ENCODE measurements around the gene GABRG2.

The GABRG2 gene

GRCh38 chr5:162096448-162096847, 28.9 kb downstream of the GABRG2 start:
- H3K27ac ChIP-seq (ENCODE audit: low read length): no peak overlapping the region
- no peak overlapping the region for H3K4me3 ChIP-seq (ENCODE audit: low read length)
- no peaks in the 10 kb centered on the region for H3K36me3 ChIP-seq (ENCODE audit: control insufficient read depth, low read depth, low read length)
- H3K9ac ChIP-seq (ENCODE audit: low read length): no peak overlapping the region
- peaks cover 16% of the 10 kb centered on the region for H3K4me1 ChIP-seq (ENCODE audit: control insufficient read depth, low read depth, low read length)
- H3K9me3 ChIP-seq (ENCODE audit: control insufficient read depth, low read depth, low read length): no peaks in the 10 kb centered on the region
- no peaks in the 10 kb centered on the region for H3K27me3 ChIP-seq (ENCODE audit: control insufficient read depth, insufficient read depth, low read length)

GRCh38 chr5:162107591-162107990, 40.0 kb downstream of the GABRG2 start:
- H3K9ac ChIP-seq (ENCODE audit: low read length): no peak overlapping the region
- H3K27ac ChIP-seq (ENCODE audit: low read length): no peak overlapping the region
- no peaks in the 10 kb centered on the region for H3K36me3 ChIP-seq (ENCODE audit: control insufficient read depth, low read depth, low read length)
- no peaks in the 10 kb centered on the region for H3K9me3 ChIP-seq (ENCODE audit: control insufficient read depth, low read depth, low read length)
- H3K27me3 ChIP-seq (ENCODE audit: control insufficient read depth, insufficient read depth, low read length): no peaks in the 10 kb centered on the region
- H3K4me1 ChIP-seq (ENCODE audit: control insufficient read depth, low read depth, low read length): peaks cover 8% of the 10 kb centered on the region
- H3K4me3 ChIP-seq (ENCODE audit: low read length): no peak overlapping the region

- Histone ChIP-seq H3K9ac (ENCODE audit: low read length) (no peak overlapping the region), H3K9me3 (ENCODE audit: control insufficient read depth, low read depth, low read length) (no peaks in the 10 kb centered on the region), H3K4me3 (ENCODE audit: low read length) (no peak overlapping the region), H3K4me1 (ENCODE audit: control insufficient read depth, low read depth, low read length) (peaks cover 4% of the 10 kb centered on the region), H3K27ac (ENCODE audit: low read length) (no peak overlapping the region), H3K36me3 (ENCODE audit: control insufficient read depth, low read depth, low read length) (no peaks in the 10 kb centered on the region), H3K27me3 (ENCODE audit: control insufficient read depth, insufficient read depth, low read length) (no peaks in the 10 kb centered on the region)
These were observed 52.2 kb downstream of the GABRG2 start for GRCh38 chr5:162119801-162120200.

- Histone ChIP-seq H3K9me3 (ENCODE audit: control insufficient read depth, low read depth, low read length) (no peaks in the 10 kb centered on the region), H3K4me1 (ENCODE audit: control insufficient read depth, low read depth, low read length) (peaks cover 41% of the 10 kb centered on the region), H3K4me3 (ENCODE audit: low read length) (peak overlapping the region; percentile 2), H3K27me3 (ENCODE audit: control insufficient read depth, insufficient read depth, low read length) (no peaks in the 10 kb centered on the region), H3K9ac (ENCODE audit: low read length) (no peak overlapping the region), H3K36me3 (ENCODE audit: control insufficient read depth, low read depth, low read length) (no peaks in the 10 kb centered on the region), H3K27ac (ENCODE audit: low read length) (no peak overlapping the region)
These were observed 60.5 kb downstream of the GABRG2 start for GRCh38 chr5:162128117-162128516.

GRCh38 chr5:162132348-162132747, 64.8 kb downstream of the GABRG2 start:
- H3K36me3 ChIP-seq (ENCODE audit: control insufficient read depth, low read depth, low read length): no peaks in the 10 kb centered on the region
- peaks cover 31% of the 10 kb centered on the region for H3K4me1 ChIP-seq (ENCODE audit: control insufficient read depth, low read depth, low read length)
- no peak overlapping the region for H3K27ac ChIP-seq (ENCODE audit: low read length)
- no peak overlapping the region for H3K4me3 ChIP-seq (ENCODE audit: low read length)
- H3K9me3 ChIP-seq (ENCODE audit: control insufficient read depth, low read depth, low read length): no peaks in the 10 kb centered on the region
- no peaks in the 10 kb centered on the region for H3K27me3 ChIP-seq (ENCODE audit: control insufficient read depth, insufficient read depth, low read length)
- no peak overlapping the region for H3K9ac ChIP-seq (ENCODE audit: low read length)

GRCh38 chr5:162139190-162139589, 71.6 kb downstream of the GABRG2 start:
- Histone ChIP-seq H3K4me3 (ENCODE audit: low read length) (no peak overlapping the region), H3K36me3 (ENCODE audit: control insufficient read depth, low read depth, low read length) (no peaks in the 10 kb centered on the region), H3K9me3 (ENCODE audit: control insufficient read depth, low read depth, low read length) (no peaks in the 10 kb centered on the region), H3K9ac (ENCODE audit: low read length) (no peak overlapping the region), H3K27me3 (ENCODE audit: control insufficient read depth, insufficient read depth, low read length) (no peaks in the 10 kb centered on the region), H3K27ac (ENCODE audit: low read length) (no peak overlapping the region), H3K4me1 (ENCODE audit: control insufficient read depth, low read depth, low read length) (no peaks in the 10 kb centered on the region)

GRCh38 chr5:162154242-162154641, 86.7 kb downstream of the GABRG2 start:
- Histone ChIP-seq H3K4me1 (ENCODE audit: control insufficient read depth, low read depth, low read length) (no peaks in the 10 kb centered on the region), H3K27me3 (ENCODE audit: control insufficient read depth, insufficient read depth, low read length) (no peaks in the 10 kb centered on the region), H3K9me3 (ENCODE audit: control insufficient read depth, low read depth, low read length) (no peaks in the 10 kb centered on the region), H3K27ac (ENCODE audit: low read length) (no peak overlapping the region), H3K36me3 (ENCODE audit: control insufficient read depth, low read depth, low read length) (no peaks in the 10 kb centered on the region), H3K4me3 (ENCODE audit: low read length) (no peak overlapping the region), H3K9ac (ENCODE audit: low read length) (no peak overlapping the region)

GRCh38 chr5:162160401-162160800, 92.8 kb downstream of the GABRG2 start:
- H3K27ac ChIP-seq (ENCODE audit: low read length): no peak overlapping the region
- H3K27me3 ChIP-seq (ENCODE audit: control insufficient read depth, insufficient read depth, low read length): no peaks in the 10 kb centered on the region
- no peak overlapping the region for H3K4me3 ChIP-seq (ENCODE audit: low read length)
- H3K36me3 ChIP-seq (ENCODE audit: control insufficient read depth, low read depth, low read length): no peaks in the 10 kb centered on the region
- H3K9ac ChIP-seq (ENCODE audit: low read length): no peak overlapping the region
- H3K9me3 ChIP-seq (ENCODE audit: control insufficient read depth, low read depth, low read length): no peaks in the 10 kb centered on the region
- H3K4me1 ChIP-seq (ENCODE audit: control insufficient read depth, low read depth, low read length): no peaks in the 10 kb centered on the region

GRCh38 chr5:162163663-162164062, 96.1 kb downstream of the GABRG2 start:
- H3K4me1 ChIP-seq (ENCODE audit: control insufficient read depth, low read depth, low read length): no peaks in the 10 kb centered on the region
- no peaks in the 10 kb centered on the region for H3K36me3 ChIP-seq (ENCODE audit: control insufficient read depth, low read depth, low read length)
- no peak overlapping the region for H3K4me3 ChIP-seq (ENCODE audit: low read length)
- no peak overlapping the region for H3K27ac ChIP-seq (ENCODE audit: low read length)
- H3K9ac ChIP-seq (ENCODE audit: low read length): no peak overlapping the region
- H3K9me3 ChIP-seq (ENCODE audit: control insufficient read depth, low read depth, low read length): no peaks in the 10 kb centered on the region
- H3K27me3 ChIP-seq (ENCODE audit: control insufficient read depth, insufficient read depth, low read length): no peaks in the 10 kb centered on the region

- Histone ChIP-seq H3K27ac (ENCODE audit: low read length) (no peak overlapping the region), H3K36me3 (ENCODE audit: control insufficient read depth, low read depth, low read length) (no peaks in the 10 kb centered on the region), H3K4me3 (ENCODE audit: low read length) (no peak overlapping the region), H3K9ac (ENCODE audit: low read length) (no peak overlapping the region), H3K4me1 (ENCODE audit: control insufficient read depth, low read depth, low read length) (no peaks in the 10 kb centered on the region), H3K9me3 (ENCODE audit: control insufficient read depth, low read depth, low read length) (no peaks in the 10 kb centered on the region), H3K27me3 (ENCODE audit: control insufficient read depth, insufficient read depth, low read length) (no peaks in the 10 kb centered on the region)
These were observed 106.9 kb downstream of the GABRG2 start for GRCh38 chr5:162174358-162174974.

- H3K9ac ChIP-seq (ENCODE audit: low read length): no peak overlapping the region
- no peak overlapping the region for H3K27ac ChIP-seq (ENCODE audit: low read length)
- no peak overlapping the region for H3K4me3 ChIP-seq (ENCODE audit: low read length)
- H3K36me3 ChIP-seq (ENCODE audit: control insufficient read depth, low read depth, low read length): no peaks in the 10 kb centered on the region
- no peaks in the 10 kb centered on the region for H3K4me1 ChIP-seq (ENCODE audit: control insufficient read depth, low read depth, low read length)
- H3K9me3 ChIP-seq (ENCODE audit: control insufficient read depth, low read depth, low read length): no peaks in the 10 kb centered on the region
- H3K27me3 ChIP-seq (ENCODE audit: control insufficient read depth, insufficient read depth, low read length): no peaks in the 10 kb centered on the region
These were observed 119.8 kb downstream of the GABRG2 start for GRCh38 chr5:162187371-162187770.

- Histone ChIP-seq H3K4me3 (ENCODE audit: low read length) (no peak overlapping the region), H3K27me3 (ENCODE audit: control insufficient read depth, insufficient read depth, low read length) (no peaks in the 10 kb centered on the region), H3K9me3 (ENCODE audit: control insufficient read depth, low read depth, low read length) (no peaks in the 10 kb centered on the region), H3K9ac (ENCODE audit: low read length) (no peak overlapping the region), H3K4me1 (ENCODE audit: control insufficient read depth, low read depth, low read length) (no peaks in the 10 kb centered on the region), H3K27ac (ENCODE audit: low read length) (no peak overlapping the region), H3K36me3 (ENCODE audit: control insufficient read depth, low read depth, low read length) (no peaks in the 10 kb centered on the region)
These were observed 122.1 kb downstream of the GABRG2 start for GRCh38 chr5:162189719-162190118.

All from iPS-18a (cell line).